ENCODE measurements around the gene FGFR2. TPM values are rescaled to one million over a fixed set of nuclear protein-coding genes. Genes with fewer than 3 reads are reported as not detected.
A peak's percentile ranks its signal among the peaks of the same experiment; 100 is the strongest.

FGFR2 gene
- total RNA-seq, 1 experiment from 2014 or later, result 323 TPM

DNA sequence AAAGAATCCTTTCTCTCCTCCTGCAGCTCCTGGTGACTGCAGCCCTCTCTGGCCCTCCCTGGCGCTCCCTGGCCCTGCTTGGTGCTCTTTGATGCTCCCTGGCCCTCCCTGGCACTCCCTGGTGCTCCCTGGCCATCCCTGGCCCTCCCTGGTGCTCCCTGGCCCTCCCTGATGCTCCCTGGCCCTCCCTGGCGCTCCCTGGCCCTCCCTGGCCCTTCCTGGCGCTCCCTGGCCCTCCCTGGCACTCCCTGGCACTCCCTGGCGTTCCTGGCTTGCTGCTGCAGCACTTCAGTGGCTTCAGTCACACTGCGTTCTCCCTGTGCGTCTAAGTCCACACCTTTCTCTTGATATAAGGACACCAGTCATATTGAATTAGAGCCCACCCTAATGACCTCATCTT lies 15.2 kb upstream of the FGFR2 start:
- in situ Hi-C loops (cut with HindIII; ENCODE audit: low sequenced_read_pairs), result no loop called here
- no peak for DNase-seq (ENCODE audit: low spot score)

DNA sequence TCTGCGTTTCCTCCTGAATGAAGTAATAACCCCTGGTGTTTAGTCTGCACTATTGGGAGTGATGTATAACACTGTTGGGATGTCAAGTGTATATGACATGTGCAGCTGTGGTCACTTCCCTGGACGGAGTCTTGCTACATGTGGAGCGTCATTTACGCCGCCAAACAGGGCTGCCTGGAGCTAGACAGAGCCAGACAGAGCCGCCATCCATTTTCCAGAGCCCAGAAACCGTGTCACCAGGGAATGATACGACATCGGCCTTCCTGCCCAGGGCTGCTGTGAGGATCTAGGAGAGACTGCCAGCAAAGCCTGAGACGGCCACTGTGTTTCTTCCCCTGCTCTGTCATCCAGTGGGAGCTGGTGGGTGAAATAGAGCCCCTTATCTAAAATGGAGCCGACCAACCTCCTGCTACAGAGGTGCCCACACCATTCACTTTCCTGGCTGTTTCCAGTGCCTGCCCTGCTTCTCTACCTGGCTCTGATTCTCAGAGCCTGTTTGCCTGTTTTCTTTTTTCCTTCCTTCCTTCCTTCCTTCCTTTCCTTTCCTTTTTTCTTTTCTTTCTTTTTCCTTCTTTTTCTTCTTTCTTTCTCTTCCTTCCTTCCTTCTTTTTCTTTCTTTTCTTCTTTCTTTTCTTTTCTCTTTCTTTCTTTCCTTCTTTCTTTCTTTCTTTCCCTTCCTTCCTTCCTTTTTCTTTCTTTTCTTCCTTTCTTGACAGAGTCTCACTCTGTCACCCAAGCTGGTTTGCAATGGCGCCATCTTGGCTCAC lies 13.3 kb upstream of the FGFR2 start:
- in situ Hi-C loops (cut with HindIII; ENCODE audit: low sequenced_read_pairs), result no loop called here
- DNase-seq (ENCODE audit: low spot score), result no peak

DNA sequence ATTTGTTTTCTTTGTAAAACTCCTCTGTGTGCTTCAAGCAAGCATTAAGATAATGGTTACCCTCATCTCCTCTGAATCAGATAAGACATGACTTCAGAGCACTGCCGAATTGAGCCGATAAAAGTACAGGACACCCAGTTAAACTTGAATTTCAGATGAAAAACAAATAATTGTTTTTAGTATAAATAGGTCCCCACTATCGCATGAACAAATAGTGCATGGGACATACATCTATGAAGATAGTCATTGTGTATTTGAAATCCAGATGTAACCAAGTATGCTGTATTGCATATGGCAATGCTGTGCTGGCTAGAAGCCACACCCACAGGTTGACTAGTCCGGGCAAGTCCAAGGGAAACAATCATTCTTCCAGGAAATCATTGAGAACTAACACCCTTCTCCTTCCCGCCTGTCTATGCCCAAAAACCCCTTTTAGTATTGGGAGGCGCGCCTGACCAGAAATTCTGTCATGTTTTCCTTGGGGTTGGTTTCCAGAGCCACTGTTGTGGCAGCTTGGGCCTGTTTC lies 12.6 kb upstream of the FGFR2 start:
- DNase-seq (ENCODE audit: low spot score), result no peak
- in situ Hi-C loops (cut with HindIII; ENCODE audit: low sequenced_read_pairs), result no loop called here

DNA sequence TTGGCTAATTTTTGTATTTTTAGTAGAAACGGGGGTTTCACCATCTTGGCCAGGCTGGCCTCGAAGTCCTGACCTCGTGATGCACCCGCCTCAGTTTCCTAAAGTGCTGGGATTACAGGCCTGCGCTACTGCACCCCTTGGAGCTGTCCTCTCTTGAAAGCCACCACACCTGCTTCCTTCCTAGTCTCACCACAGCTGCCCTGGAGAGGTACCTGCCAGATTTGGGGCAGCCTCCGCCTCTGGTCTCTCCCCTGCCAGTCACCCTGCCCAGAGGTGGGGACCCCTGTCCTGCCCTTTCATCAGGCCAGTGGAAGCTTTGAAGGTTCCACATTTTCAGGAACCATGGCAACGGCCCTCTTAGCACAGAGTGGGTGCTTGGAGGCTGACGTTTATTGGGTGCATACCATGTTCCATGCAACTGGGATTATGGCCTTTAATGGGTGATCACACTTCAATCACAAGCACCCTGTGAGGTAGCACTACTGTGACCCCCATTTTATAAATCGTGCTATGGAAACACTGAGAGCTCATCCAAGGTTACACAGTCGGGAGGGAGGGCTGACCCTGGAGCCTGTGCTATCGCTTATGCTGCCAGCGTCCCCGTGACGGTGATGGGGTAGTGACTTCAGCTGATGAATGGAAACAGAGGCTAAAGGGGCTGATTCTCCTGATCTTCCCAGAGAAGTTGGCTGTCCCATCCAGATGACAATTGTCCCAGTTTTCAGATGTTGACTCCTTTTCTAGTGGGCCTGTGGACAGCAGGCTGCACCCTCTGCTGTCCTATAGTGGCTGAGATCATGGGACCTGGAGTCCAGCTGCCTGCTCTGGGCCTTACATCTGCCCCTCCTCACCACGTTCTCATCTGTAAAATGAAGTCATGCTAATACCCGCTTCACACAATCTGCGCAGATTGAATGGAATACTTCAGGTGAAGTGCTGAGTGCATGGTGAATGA lies 11.5 kb upstream of the FGFR2 start:
- in situ Hi-C loops (cut with HindIII; ENCODE audit: low sequenced_read_pairs), result no loop called here
- DNase-seq (ENCODE audit: low spot score), result no peak

DNA sequence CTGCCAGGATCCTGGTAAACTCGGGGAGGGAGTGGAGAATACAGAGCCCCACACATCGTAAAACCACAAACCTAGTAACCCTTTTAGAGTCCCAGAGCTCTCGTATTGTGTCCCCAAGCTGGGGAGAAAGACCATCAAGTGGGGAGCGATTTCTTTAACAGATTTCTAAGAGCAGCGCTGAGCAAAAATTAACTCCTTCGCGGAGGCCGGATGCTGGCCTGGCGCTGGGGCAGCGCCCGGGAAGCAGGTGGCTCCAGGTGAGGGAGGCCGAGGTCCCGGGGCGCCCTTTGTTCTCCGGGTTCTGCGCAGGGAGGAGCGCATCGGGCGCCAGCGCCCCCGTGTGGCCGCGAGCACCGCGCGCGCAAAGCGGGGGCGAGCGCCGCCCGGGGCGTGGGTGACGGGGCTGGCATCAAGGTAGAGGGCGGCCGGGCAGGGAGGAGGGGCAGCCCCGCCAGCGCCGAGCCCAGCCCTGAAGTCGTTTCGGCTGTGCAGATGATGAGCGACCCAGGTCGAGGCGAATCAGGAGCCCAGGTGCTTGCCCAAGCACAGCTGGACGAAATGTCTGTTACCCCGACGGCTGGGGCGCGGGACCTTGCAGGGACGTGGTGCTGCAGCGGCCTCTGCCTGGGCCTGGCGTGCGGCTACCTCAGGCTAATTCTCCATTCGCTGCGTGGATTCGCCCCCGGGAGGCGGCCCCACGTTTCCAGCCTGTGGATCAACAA lies 10.4 kb upstream of the FGFR2 start:
- no peak for DNase-seq (ENCODE audit: low spot score)
- in situ Hi-C loops (cut with HindIII; ENCODE audit: low sequenced_read_pairs), result no loop called here

DNA sequence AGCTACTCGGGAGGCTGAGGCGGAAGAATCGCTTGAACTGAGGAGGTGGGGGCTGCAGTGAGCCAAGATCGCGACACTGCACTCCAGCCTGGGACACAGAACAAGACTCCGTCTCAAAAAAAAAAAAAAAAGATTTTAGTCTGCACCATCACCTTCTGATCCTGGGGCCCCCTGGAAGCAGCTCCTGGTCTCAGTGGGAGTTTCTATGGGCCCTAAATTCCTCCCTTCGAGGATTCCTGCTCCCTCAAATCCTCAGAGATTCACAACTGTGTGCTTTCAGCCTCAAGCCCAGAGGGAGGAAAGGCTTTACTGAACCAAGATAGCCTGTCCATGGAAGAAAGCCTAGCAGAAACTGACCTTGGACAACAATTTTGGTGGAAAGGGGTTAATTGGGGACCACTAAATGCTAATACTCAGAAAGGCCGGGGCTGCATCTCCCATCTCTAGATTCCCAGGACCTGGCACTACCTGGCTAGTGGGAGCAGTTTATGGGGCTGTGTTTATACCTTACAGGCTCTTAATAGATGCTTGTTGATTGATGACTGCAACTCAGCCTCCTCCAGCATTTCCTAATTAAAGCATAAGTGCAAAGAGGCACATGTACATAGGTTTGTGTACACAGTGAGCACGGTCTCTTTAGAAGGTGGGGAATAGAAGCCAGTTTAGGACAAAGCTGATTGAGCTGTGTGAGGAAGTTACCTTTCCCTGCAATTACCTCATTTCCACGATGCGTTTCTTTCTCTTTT lies 9.2 kb upstream of the FGFR2 start:
- in situ Hi-C loops (cut with HindIII; ENCODE audit: low sequenced_read_pairs), result no loop called here
- peak; percentile 59 for DNase-seq (ENCODE audit: low spot score)

DNA sequence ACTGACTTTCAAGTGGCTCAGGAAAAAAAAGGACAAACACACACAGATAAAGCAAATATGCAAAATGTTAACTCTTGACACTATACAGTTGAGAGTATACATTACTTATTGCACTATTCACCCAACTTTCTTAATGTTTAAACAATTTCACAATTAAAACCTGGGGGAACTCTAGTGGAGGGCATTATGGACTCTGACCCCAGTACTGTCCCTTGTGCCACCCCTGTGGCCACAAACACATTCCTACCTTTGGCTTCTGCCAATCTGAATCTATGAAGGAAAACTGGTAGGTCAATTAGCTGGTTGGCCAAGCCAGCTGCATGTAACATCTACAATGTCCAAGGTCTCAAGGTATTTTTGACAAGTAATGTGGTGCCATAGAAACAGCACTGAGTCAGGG lies 7.5 kb upstream of the FGFR2 start:
- in situ Hi-C loops (cut with HindIII; ENCODE audit: low sequenced_read_pairs), result no loop called here
- no peak for DNase-seq (ENCODE audit: low spot score)

DNA sequence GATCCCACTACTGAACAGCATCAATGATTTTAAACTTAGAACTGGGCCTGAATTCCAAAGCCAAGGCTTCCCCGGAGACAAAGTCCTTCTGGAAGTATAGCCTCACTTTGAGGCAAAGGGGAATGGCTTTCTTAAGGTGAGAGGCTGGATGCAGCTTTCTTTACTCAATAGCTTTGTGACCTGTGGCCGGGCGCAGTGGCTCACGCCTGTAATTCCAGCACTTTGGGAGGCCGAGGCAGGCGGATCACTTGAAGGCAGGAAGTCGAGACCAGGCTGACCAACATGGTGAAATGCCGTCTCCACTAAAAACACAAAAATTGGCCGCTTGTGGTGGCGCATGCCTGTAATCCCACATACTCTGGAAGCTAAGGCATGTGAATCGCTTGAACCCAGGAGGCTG lies 3.2 kb upstream of the FGFR2 start:
- in situ Hi-C loops (cut with HindIII; ENCODE audit: low sequenced_read_pairs), result no loop called here
- no peak for DNase-seq (ENCODE audit: low spot score)

DNA sequence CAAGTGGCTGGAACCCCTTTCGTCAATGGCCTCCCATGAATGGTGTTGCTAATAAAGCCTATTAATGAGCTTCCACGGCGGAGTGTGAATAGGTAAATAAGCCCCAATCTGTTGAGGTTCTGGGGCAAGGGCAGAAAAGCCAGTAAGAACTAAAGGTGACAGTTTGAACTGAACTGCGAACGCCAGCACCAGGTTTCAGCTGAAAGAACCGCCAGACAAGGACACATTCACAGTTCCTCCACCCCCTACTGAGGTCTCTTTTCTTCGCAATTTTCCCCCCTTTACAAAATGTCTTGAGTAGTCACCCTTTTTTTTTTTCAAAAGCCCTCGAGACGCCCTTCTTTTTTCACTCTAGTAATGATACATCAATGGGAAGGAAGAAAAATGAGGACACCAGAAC lies 2.4 kb upstream of the FGFR2 start:
- DNase-seq (ENCODE audit: low spot score), result no peak
- in situ Hi-C loops (cut with HindIII; ENCODE audit: low sequenced_read_pairs), result no loop called here

DNA sequence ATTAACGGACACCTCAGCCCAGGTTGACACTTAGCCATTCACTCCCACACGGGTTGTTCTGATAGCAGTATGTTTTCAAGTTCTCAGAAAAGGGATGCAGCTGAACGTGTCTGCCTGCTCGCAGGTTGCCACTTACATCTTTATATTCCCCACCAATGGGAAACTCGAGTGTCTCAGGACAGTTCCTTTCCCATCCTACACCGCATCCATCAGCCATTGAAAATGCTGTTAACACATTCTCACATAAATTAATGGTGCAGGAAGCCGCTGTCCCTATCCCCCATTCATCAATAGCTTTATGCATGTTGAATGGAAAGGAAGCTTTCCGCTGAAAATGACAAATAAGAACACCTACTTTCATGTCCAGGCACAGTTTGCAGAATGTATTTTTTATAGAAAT lies 1.7 kb upstream of the FGFR2 start:
- no peak for DNase-seq (ENCODE audit: low spot score)
- in situ Hi-C loops (cut with HindIII; ENCODE audit: low sequenced_read_pairs), result no loop called here

DNA sequence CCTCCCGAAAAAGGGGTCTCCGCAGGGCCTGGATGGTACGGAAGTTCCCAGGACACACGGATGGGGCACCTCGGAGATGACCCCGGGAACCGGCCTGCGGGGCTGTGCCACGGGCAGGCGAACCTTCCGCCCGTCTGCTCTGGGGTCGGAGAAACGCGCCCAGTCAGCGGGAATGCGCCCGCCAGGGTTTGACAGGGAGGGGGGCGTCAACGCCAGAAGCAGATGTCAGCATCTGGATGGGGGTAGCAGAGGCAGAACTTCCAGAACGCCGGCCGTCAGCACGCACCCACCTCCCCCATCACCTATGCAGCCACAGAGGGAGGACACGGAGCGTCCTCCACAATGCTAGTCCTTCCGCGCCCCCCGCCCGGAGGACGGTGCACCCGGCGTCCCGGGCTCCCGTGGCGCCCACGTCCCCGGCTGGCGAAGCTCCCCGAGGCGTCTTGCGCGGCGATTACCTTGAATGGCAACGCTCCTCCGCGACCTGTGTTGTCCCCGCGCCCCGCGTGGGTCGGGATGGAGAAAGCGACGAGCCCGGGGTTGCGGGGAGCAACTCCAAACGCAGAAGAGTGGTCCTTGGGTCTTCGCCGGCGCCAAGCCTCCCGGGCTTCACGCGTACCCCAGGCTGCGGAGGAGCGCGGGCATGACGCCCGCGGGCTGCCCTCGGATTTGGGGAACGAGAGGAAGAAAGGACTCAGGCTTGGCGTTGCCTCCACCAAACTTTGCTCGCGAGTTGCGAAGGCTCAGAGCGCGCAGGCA lies 561 bp downstream of the FGFR2 start:
- in situ Hi-C loops (cut with HindIII; ENCODE audit: low sequenced_read_pairs), result no loop called here
- DNase-seq (ENCODE audit: low spot score), result no peak

DNA sequence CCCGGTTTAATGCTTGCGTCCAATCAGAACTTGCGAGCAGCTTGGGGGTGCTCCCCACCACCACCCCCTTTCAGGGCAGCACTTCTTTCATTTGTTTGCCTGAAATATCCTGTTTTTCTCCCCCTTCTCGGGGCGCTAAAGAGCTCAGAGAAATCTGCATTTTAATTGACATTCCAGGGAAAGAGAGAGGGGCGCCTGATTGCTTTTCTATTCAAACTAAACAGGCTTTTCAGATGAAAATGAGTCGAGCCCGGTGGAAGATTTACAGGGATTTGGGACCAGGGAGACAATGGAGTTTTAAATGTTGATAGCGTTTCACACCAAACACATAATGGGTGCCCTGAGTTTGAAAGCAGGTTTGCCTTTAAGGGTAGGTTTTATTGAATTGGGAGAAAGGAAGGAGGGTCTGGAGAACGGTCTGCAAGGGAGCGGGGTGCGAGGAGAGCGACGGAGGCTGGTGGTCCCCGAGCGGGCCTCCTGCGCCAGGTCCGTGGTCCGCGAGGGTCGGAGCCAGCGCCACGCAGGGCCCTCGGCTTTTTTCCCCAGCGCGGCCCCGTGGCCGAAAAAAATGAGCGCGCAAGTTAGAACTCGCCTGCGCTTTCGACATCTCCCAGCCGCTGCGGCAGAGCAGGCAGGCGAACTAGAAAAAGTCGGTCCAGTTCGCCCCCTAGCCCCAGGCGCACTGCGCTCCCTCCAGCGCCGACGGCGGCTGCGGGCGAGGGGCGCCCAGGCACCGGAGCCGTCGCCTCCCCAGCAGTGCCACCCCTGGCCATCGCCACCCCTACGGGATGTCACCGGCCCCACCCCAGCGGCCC lies 1.3 kb downstream of the FGFR2 start:
- no peak for DNase-seq (ENCODE audit: low spot score)
- in situ Hi-C loops (cut with HindIII; ENCODE audit: low sequenced_read_pairs), result no loop called here

DNA sequence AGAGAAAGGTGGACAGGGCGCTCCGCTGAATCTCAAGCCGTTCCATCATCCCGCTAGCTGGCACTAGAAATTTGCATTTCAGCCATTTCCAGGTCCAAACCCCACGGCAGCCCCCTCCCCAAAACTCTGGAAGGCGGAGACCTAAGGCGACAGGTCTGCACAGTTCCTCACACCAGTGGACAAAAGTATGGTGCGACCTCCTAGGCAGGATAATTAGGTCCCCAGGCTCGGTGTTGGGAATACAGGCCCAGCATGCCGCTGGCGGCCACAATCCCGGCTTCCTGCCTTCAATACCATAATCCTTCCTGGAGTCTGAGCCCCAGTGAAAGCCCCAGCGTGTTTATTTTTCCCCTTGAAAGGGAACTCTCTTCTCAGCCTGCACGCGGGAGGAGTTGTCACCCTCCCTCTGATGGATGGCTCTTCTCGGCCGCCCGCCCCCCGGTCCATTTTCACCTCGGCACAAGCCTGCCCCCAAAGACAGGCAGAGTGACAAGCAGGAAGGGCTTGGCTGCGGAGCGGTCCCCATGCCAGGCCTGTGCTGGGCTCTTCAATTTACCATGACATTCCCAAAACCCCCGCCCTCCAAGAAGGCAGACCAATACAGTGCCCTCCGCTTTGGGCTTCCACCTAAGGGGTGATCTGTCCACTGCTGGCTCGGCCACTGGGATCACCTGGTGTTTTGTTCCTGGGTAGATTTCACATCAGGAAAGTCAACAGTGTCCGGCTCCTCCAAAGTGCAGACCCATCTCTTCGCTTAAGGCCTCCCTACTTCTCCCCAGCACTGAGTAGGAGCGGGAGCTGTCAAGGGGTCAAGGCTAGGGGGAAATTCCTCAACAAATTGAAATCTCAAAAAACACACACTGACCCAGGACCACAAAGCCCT lies 2.2 kb downstream of the FGFR2 start:
- no peak for DNase-seq (ENCODE audit: low spot score)

DNA sequence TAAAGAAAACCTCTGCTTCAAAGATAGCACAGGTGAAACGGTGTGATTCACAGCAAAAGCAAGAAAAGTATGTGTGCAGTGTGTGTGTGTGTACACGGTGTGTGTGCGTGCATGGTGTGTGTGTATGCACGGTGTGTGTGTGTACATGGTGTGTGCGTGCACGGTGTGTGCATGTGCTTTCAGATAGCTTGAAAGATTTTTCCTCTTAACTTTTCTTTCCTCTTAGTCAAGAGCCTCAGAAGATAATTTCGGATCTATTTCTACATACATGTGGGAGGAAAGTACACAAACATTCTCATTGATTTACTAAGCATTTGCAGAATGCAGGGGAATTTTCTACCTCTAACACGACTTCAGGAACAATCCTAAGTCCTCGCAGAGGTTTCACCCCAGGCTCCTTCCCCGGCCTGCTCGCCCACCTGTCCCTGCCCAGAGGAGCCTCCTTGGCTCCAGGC lies 2.9 kb downstream of the FGFR2 start:
- in situ Hi-C loops (cut with HindIII; ENCODE audit: low sequenced_read_pairs), result no loop called here
- DNase-seq (ENCODE audit: low spot score), result no peak

More for the DNA sequence above, 2.2 kb downstream of the FGFR2 start:
- in situ Hi-C loops (cut with HindIII; ENCODE audit: low sequenced_read_pairs), result no loop called here

DNA sequence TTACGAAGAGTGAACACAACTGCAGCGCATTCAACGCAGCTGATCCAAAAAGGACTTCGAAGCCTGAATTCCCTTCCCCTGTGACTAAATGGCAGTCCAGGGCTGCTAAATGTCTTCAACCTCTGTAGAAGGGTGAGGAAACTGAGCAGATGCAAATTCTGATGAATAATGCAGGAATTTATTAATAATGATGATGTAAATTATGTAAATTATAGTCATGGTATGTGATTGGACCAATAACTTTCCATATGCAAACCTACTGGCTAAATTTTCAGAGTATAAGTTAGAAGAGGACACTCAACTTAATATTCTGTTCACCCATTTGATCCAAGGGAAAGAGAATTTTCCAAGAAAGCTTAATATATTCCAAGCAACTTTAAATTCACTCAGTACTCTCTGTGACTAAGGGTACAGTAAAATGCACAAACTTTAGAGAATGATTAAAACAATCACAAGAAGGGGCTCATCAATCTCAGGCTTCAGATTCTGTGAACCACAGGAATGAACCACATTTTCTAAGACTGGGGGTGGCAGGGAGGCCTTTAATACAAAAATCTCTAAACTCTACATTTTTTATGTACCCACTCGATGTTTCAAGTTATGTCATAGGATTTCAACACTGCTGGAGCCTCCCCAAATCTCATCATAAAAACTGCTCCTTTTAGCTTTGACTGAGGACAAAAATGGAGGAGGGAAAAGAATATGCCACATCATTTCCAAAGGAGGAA lies 3.5 kb downstream of the FGFR2 start:
- in situ Hi-C loops (cut with HindIII; ENCODE audit: low sequenced_read_pairs), result no loop called here
- no peak for DNase-seq (ENCODE audit: low spot score)

DNA sequence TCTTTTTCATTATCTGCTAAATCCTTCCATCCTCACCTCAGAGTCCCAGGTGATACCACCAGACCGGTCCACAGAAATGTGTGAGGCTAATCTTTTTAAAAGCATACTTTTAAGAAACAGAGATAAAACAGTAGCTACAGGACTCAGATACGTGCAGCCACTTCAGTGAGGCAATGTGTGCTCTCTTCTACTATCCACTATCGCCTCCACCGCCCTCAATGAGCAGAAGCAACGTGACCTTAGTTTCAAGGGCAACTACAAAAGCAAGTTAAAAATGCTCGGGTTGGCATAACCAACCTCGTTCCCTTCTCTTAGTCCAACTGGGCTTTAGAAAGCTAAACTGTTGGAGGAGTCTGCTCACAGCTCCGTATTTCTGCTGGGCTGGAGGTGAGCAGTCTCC lies 4.2 kb downstream of the FGFR2 start:
- in situ Hi-C loops (cut with HindIII; ENCODE audit: low sequenced_read_pairs), result no loop called here
- no peak for DNase-seq (ENCODE audit: low spot score)

Data from G401 (cell line).